ENCODE measurements around the gene ATF4. TPM values are rescaled to one million over a fixed set of nuclear protein-coding genes. Genes with fewer than 3 reads are reported as not detected.

Gene ATF4
- total and polyA plus RNA-seq, 4 donors: 179 to 882 (median 410) TPM

DNA sequence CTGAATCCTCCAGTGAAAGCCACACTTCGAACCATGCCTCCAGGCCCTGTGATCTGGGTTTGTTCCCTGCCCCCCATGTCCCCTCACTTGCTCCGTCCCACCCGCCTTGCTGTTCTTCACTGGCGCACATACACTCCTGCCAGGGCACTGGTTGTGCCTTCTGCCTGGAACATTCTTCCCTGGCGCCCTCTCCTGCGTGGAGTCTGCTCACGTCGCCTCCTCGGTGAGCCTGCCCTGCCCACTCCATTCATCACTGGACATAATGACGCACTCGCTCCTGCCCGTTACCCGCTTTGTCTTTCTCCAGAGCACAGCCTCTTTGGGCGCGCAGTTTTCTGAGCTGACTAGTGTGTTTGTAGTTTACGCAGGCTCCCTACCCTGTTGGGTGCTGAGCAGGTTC is 39.3 kb upstream of the ATF4 start:
- no peak for ATAC-seq (ENCODE audit: insufficient read depth, low FRiP score)
- H3K36me3 ChIP-seq (ENCODE audit: control insufficient read depth in 4 of 4, insufficient read depth in 4 of 4, low read length in 4 of 4): peaks cover 0 to 5% (median 0%) of the 10 kb centered on the region in 4 donors
- WGBS, 2 donors: 94 to 95% methylated on average over 16 of the region's 16 CpGs
- TF ChIP-seq, protein P1, sequence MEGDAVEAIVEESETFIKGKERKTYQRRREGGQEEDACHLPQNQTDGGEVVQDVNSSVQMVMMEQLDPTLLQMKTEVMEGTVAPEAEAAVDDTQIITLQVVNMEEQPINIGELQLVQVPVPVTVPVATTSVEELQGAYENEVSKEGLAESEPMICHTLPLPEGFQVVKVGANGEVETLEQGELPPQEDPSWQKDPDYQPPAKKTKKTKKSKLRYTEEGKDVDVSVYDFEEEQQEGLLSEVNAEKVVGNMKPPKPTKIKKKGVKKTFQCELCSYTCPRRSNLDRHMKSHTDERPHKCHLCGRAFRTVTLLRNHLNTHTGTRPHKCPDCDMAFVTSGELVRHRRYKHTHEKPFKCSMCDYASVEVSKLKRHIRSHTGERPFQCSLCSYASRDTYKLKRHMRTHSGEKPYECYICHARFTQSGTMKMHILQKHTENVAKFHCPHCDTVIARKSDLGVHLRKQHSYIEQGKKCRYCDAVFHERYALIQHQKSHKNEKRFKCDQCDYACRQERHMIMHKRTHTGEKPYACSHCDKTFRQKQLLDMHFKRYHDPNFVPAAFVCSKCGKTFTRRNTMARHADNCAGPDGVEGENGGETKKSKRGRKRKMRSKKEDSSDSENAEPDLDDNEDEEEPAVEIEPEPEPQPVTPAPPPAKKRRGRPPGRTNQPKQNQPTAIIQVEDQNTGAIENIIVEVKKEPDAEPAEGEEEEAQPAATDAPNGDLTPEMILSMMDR (IDR thresholded peaks at IDR 0.05; ENCODE audit: control extremely low read depth, extremely low read depth): no peak
- no peak overlapping the region for H3K9ac ChIP-seq (ENCODE audit: insufficient read depth in 1 of 2, low read length in 2 of 2)
- no peaks in the 10 kb centered on the region for H3K9me3 ChIP-seq (ENCODE audit: control insufficient read depth in 4 of 4, insufficient read depth in 3 of 4, low read length in 3 of 4)
- H3K27me3 ChIP-seq (ENCODE audit: control insufficient read depth in 3 of 3, insufficient read depth in 3 of 3, low read length in 2 of 3): no peaks in the 10 kb centered on the region
- H3K4me3 ChIP-seq: no peak overlapping the region
- DNase-seq: no peak
- no peak overlapping the region for H3K27ac ChIP-seq (ENCODE audit: low read depth in 1 of 2, low read length in 1 of 2)
- peaks cover 0 to under 1% (median 0%) of the 10 kb centered on the region in 5 donors for H3K4me1 ChIP-seq (ENCODE audit: control insufficient read depth in 5 of 5, insufficient read depth in 5 of 5, low read length in 5 of 5)

DNA sequence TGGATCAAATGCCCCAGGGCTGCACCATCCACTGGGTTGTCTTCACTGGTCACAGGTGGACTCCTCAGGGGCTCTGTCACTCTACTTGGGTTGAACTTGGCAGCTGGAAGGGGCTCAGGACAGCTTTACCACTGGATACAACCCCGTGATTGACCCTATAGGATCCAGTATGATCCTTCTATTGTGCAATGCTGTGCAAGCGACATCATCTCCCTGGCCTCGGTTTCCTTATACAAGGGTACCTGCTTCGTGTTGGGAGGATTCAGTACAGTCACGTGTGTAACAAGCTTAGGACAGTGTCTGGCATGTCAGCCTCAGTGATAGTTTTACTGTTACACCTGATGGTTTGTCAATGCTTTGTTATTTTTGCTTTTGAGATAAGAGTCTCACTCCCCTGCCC is 38.8 kb upstream of the ATF4 start:
- H3K27me3 ChIP-seq (ENCODE audit: control insufficient read depth in 3 of 3, insufficient read depth in 3 of 3, low read length in 2 of 3): no peaks in the 10 kb centered on the region
- no peak overlapping the region for H3K27ac ChIP-seq (ENCODE audit: low read depth in 1 of 2, low read length in 1 of 2)
- TF ChIP-seq, protein P1 (IDR thresholded peaks at IDR 0.05; ENCODE audit: control extremely low read depth, extremely low read depth): no peak
- ATAC-seq (ENCODE audit: insufficient read depth, low FRiP score): no peak
- no peak overlapping the region for H3K4me3 ChIP-seq
- H3K9ac ChIP-seq (ENCODE audit: insufficient read depth in 1 of 2, low read length in 2 of 2): no peak overlapping the region
- 88 to 91% methylated on average over 5 of the region's 5 CpGs for WGBS, 2 donors
- H3K4me1 ChIP-seq (ENCODE audit: control insufficient read depth in 5 of 5, insufficient read depth in 5 of 5, low read length in 5 of 5): no peaks in the 10 kb centered on the region
- H3K9me3 ChIP-seq (ENCODE audit: control insufficient read depth in 4 of 4, insufficient read depth in 3 of 4, low read length in 3 of 4): no peaks in the 10 kb centered on the region
- H3K36me3 ChIP-seq (ENCODE audit: control insufficient read depth in 4 of 4, insufficient read depth in 4 of 4, low read length in 4 of 4): peaks cover 0 to 4% (median 0%) of the 10 kb centered on the region in 4 donors
- no peak for DNase-seq

DNA sequence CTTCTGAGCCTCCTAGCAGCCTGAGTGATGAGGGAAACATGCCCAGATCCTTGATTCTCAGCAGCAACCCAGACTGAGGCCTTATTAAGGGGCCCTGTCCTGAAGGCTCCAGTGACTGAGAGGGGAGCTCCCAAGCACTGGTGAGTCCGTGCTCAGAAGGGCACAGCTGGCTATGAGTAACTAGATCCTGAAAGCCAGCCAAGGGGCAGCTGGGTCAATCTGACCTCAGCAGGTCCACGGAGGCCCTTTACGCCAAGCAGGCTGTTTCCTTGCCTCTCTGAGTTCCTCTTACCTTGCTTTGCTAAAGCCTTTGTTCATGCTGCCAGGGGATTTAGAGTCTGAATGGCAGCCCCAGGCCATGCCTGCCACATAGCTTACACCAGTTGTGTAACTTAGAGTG is 37.6 kb upstream of the ATF4 start:
- TF ChIP-seq, protein P1 (IDR thresholded peaks at IDR 0.05; ENCODE audit: control extremely low read depth, extremely low read depth): no peak
- Histone ChIP-seq H3K4me1 (ENCODE audit: control insufficient read depth in 5 of 5, insufficient read depth in 5 of 5, low read length in 5 of 5) (no peaks in the 10 kb centered on the region), H3K27ac (ENCODE audit: low read depth in 1 of 2, low read length in 1 of 2) (no peak overlapping the region), H3K9me3 (ENCODE audit: control insufficient read depth in 4 of 4, insufficient read depth in 3 of 4, low read length in 3 of 4) (no peaks in the 10 kb centered on the region), H3K4me3 (no peak overlapping the region), H3K36me3 (ENCODE audit: control insufficient read depth in 4 of 4, insufficient read depth in 4 of 4, low read length in 4 of 4) (peaks cover 0 to 4% (median 0%) of the 10 kb centered on the region in 4 donors), H3K27me3 (ENCODE audit: control insufficient read depth in 3 of 3, insufficient read depth in 3 of 3, low read length in 2 of 3) (no peaks in the 10 kb centered on the region), H3K9ac (ENCODE audit: insufficient read depth in 1 of 2, low read length in 2 of 2) (no peak overlapping the region)
- DNase-seq (no peak), ATAC-seq (ENCODE audit: insufficient read depth, low FRiP score) (no peak)
- WGBS, 2 donors: 71 to 83% methylated on average over 3 of the region's 3 CpGs

All from lung (tissue), 12 donors.